Mammary epithelial cell (primary cell): ENCODE measurements around the gene OLFM2.

Experiments
- EZH2 ChIP-seq: IDR thresholded peaks from 2 replicates; pipeline ENCODE4 v1.6.1; 2012; ENCODE audit warnings: low read length, inconsistent platforms, borderline replicate concordance
- TF ChIP-seq, protein P1 (sequence below), 2 donors: IDR thresholded peaks in 1 of 2; conservative IDR thresholded peaks in 1 of 2; 2 replicates each; pipeline ENCODE4 v1.5.1; 2011 to 2012; ENCODE audit warnings: inconsistent platforms in 2 of 2, low read length in 2 of 2, mild to moderate bottlenecking in 2 of 2, control low read depth in 1 of 2, low read depth in 1 of 2; ENCODE audit not compliant: insufficient read depth in 1 of 2; ENCODE audit errors: extremely low read depth in 1 of 2

DNA sequence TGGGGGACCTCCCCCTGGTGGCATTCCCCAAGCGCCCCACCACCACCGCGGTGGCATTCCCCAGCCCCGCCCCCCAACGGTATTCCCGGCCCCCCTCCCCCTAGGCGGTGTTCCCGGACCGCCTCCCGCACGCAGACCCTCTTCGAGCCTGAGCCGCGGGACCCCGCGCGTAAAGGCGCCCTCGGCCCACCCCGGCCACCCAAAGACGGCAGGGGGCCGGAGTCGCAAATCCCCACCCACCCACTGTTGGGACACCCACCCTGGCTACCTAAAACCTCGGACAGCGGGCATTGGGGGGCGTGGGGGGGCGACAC, 22.4 kb downstream of the OLFM2 start:
- no peak for TF ChIP-seq EZH2
- TF ChIP-seq, protein P1, sequence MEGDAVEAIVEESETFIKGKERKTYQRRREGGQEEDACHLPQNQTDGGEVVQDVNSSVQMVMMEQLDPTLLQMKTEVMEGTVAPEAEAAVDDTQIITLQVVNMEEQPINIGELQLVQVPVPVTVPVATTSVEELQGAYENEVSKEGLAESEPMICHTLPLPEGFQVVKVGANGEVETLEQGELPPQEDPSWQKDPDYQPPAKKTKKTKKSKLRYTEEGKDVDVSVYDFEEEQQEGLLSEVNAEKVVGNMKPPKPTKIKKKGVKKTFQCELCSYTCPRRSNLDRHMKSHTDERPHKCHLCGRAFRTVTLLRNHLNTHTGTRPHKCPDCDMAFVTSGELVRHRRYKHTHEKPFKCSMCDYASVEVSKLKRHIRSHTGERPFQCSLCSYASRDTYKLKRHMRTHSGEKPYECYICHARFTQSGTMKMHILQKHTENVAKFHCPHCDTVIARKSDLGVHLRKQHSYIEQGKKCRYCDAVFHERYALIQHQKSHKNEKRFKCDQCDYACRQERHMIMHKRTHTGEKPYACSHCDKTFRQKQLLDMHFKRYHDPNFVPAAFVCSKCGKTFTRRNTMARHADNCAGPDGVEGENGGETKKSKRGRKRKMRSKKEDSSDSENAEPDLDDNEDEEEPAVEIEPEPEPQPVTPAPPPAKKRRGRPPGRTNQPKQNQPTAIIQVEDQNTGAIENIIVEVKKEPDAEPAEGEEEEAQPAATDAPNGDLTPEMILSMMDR (conservative IDR thresholded peaks at IDR 0.05 in 1 of 2, IDR thresholded peaks at IDR 0.05 in 1 of 2; ENCODE audit: extremely low read depth in 1 of 2, insufficient read depth in 1 of 2, low read depth in 1 of 2, low read length in 2 of 2), result no peak
